Thoracic aorta (tissue), 2 donors: Measurements from ENCODE around the gene SEMA6D. TPM values are rescaled to one million over a fixed set of nuclear protein-coding genes. Genes with fewer than 3 reads are reported as not detected.

Experiments used
- ATAC-seq: fragments of 150-250 bp; one replicate; pipeline ENCODE4 v1.8.0; 2017; ENCODE audit warnings: low read depth; ENCODE audit not compliant: insufficient number of reproducible peaks, low FRiP score
- DNase-seq: peaks from one replicate; pipeline ENCODE4 v3.0.0-alpha.2; 2020; ENCODE audit warnings: low spot score
- H3K27ac ChIP-seq, 2 donors: fragments of 200-600 bp; sonication (generic); 1 replicate in 1 of 2; 2 replicates in 1 of 2; pipeline ENCODE4 v1.5.1; 2016; ENCODE audit warnings: mild to moderate bottlenecking in 2 of 2, moderate library complexity in 2 of 2
- H3K27me3 ChIP-seq: fragments of 200-600 bp; sonication (generic); replicated peaks from 2 replicates; pipeline ENCODE4 v1.6.0; 2016; ENCODE audit warnings: mild to moderate bottlenecking; ENCODE audit not compliant: insufficient read depth
- H3K36me3 ChIP-seq: fragments of 200-600 bp; sonication (generic); one replicate; pipeline ENCODE4 v1.5.1; 2016
- H3K4me1 ChIP-seq, 2 donors: fragments of 200-600 bp; sonication (generic); 1 replicate in 1 of 2; 2 replicates in 1 of 2; pipeline versions ENCODE4 v1.5.1 to v1.6.0; 2016; ENCODE audit warnings: low read depth in 2 of 2, mild to moderate bottlenecking in 1 of 2; ENCODE audit not compliant: control insufficient read depth in 1 of 2
- H3K4me3 ChIP-seq: fragments of 200-600 bp; sonication (generic); 2 replicates; pipeline ENCODE4 v1.5.1; 2016; ENCODE audit warnings: mild to moderate bottlenecking
- H3K9me3 ChIP-seq: fragments of 200-600 bp; sonication (generic); 2 replicates; pipeline ENCODE4 v1.5.1; 2016
- CTCF ChIP-seq: fragments of 200-600 bp; sonication (generic); IDR thresholded peaks from one replicate; pipeline ENCODE4 v1.5.1; 2019; ENCODE audit warnings: antibody characterized with exemption
- total RNA-seq, 2 donors: library from RNA; depleted of rRNA; stranded (reverse); fragments of >200 nt; gene quantifications; one replicate each; pipeline versions ENCODE4 v1.1.0 to v1.2.3, GENCODE V29; 2016

SEMA6D gene
- total RNA-seq, 2 donors from 2014 or later, result 12.9 to 15.3 TPM

DNA sequence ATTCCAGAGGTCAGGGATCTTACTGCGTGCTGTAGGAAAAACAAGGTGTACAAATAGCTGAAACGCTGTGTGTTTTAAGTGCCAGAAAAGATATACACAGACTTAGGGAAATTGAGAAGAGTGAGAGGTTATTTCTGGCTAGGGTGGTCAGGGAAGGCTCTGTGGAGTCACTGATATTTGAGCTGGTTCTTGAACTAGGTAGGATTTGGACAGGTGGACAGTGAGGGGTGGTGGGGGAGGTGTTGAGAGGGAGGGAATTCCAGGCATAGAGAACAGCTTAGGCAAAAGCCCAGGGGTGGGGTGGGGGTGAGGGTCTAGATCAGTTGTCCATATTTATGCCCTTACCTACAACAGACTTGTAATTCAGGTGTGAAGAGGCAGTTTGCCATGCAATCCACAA lies 7.0 kb downstream of the SEMA6D start:
- peaks cover 29 to 86% of the 10 kb centered on the region in 2 donors for H3K4me1 ChIP-seq
- no peaks in the 10 kb centered on the region for H3K27me3 ChIP-seq
- no peak for ATAC-seq
- peak overlapping the region; percentile 9 to 18 for H3K27ac ChIP-seq
- no peaks in the 10 kb centered on the region for H3K36me3 ChIP-seq
- no peak for TF ChIP-seq CTCF
- H3K9me3 ChIP-seq, result no peaks in the 10 kb centered on the region
- no peak for DNase-seq
- H3K4me3 ChIP-seq, result no peak overlapping the region

- ATAC-seq, result no peak
Observed at GRCh38 chr15:47725051-47725450, 7.7 kb downstream of the SEMA6D start.

DNA sequence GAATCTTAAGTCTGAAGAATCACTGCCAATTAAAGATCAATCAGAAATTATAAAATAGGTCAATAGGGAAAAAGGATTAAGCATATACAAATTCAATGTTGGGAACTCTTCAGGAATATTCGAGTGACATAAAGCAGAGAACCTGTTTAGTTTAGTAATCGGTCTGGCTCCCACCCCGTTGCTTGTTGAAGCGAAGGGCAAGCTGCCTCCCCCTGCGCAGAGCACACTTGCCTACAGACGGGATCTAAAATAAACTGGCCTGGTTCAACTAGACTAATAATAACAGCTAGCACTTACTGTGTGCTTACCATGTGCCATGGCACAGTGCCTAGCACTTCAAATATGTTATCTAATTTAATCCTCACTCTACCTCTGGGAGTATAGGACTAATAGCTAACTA lies 8.6 kb downstream of the SEMA6D start:
- no peak for ATAC-seq
- no peak for DNase-seq
- no peaks in the 10 kb centered on the region for H3K36me3 ChIP-seq
- no peak for TF ChIP-seq CTCF
- peaks cover 26 to 70% of the 10 kb centered on the region in 2 donors for H3K4me1 ChIP-seq
- H3K27me3 ChIP-seq, result no peaks in the 10 kb centered on the region
- peak overlapping the region; percentile 2 to 11 for H3K27ac ChIP-seq
- H3K4me3 ChIP-seq, result peak overlapping the region; percentile 1
- H3K9me3 ChIP-seq, result no peaks in the 10 kb centered on the region

More at GRCh38 chr15:47725051-47725450, 7.7 kb downstream of the SEMA6D start:
- no peaks in the 10 kb centered on the region for H3K27me3 ChIP-seq
- no peak for DNase-seq
- H3K9me3 ChIP-seq, result no peaks in the 10 kb centered on the region
- peak overlapping the region in 1 of 2 donors; percentile 11 for H3K27ac ChIP-seq
- peaks cover 29 to 79% of the 10 kb centered on the region in 2 donors for H3K4me1 ChIP-seq
- no peaks in the 10 kb centered on the region for H3K36me3 ChIP-seq
- no peak for TF ChIP-seq CTCF
- H3K4me3 ChIP-seq, result peak overlapping the region; percentile 1

- H3K27me3 ChIP-seq, result no peaks in the 10 kb centered on the region
- no peaks in the 10 kb centered on the region for H3K36me3 ChIP-seq
- H3K27ac ChIP-seq, result peak overlapping the region; percentile 2 to 11
- DNase-seq, result no peak
- peaks cover 24 to 66% of the 10 kb centered on the region in 2 donors for H3K4me1 ChIP-seq
- H3K4me3 ChIP-seq, result peak overlapping the region; percentile 10
- H3K9me3 ChIP-seq, result no peaks in the 10 kb centered on the region
- no peak for TF ChIP-seq CTCF
- no peak for ATAC-seq
Observed at GRCh38 chr15:47726399-47726823, 9.1 kb downstream of the SEMA6D start.

DNA sequence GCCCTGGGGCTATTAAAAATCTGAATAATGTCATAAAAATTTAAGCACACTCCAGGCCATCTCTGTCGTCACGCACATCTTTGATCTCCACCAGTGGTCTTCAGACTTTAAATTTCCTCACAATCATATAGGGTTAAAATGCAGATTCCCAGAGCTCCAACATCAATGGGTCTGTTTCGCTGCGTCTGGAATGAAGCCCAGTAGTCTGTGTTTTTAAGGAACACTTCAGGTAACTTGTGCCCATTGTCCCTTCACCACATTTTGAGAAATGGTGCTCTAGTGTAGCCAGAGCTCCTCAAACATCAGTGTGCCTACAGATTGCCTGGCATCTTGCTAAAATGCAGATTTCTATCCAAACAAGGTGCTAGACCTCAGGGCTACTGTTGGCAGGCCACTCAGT lies 9.8 kb downstream of the SEMA6D start:
- Histone ChIP-seq H3K36me3 (no peaks in the 10 kb centered on the region), H3K4me1 (peaks cover 16 to 59% of the 10 kb centered on the region in 2 donors), H3K27ac (peak overlapping the region in 1 of 2 donors; percentile 11), H3K27me3 (no peaks in the 10 kb centered on the region), H3K9me3 (no peaks in the 10 kb centered on the region), H3K4me3 (no peak overlapping the region)
- TF ChIP-seq CTCF, result no peak
- ATAC-seq (no peak), DNase-seq (no peak)
